ENCODE data around the gene DHRS4L2.
A peak's percentile ranks its signal among the peaks of the same experiment; 100 is the strongest.
"Not testable (repeated sequence)": the region's sequence is repeated elsewhere in the genome, so short reads cannot be mapped to it uniquely, and the experiment has no call there.

The DHRS4L2 gene

GRCh38 chr14:23973178-23973577 lies 15.6 kb upstream of the DHRS4L2 start:
- DNase-seq (ENCODE audit: low spot score) = not testable (repeated sequence)

GRCh38 chr14:23974041-23974440 lies 14.7 kb upstream of the DHRS4L2 start:
- not testable (repeated sequence) for DNase-seq (ENCODE audit: low spot score)

- not testable (repeated sequence) for DNase-seq (ENCODE audit: low spot score)
These were observed 11.5 kb upstream of the DHRS4L2 start for GRCh38 chr14:23977208-23977607.

- DNase-seq (ENCODE audit: low spot score) = not testable (repeated sequence)
These were observed 6.5 kb upstream of the DHRS4L2 start for GRCh38 chr14:23981951-23982813.

- peak; percentile 69 for DNase-seq (ENCODE audit: low spot score)
These were observed 3.7 kb upstream of the DHRS4L2 start for GRCh38 chr14:23984891-23985602.

GRCh38 chr14:23988223-23988606 lies 514 bp upstream of the DHRS4L2 start:
- not testable (repeated sequence) for DNase-seq (ENCODE audit: low spot score)

- not testable (repeated sequence) for DNase-seq (ENCODE audit: low spot score)
These were observed 1.2 kb downstream of the DHRS4L2 start for GRCh38 chr14:23989734-23990445.

- DNase-seq (ENCODE audit: low spot score) = not testable (repeated sequence)
These were observed 2.2 kb downstream of the DHRS4L2 start for GRCh38 chr14:23990961-23991360.

GRCh38 chr14:23993042-23993441 lies 4.3 kb downstream of the DHRS4L2 start:
- DNase-seq (ENCODE audit: low spot score) = not testable (repeated sequence)

GRCh38 chr14:23996009-23996408 lies 7.3 kb downstream of the DHRS4L2 start:
- not testable (repeated sequence) for DNase-seq (ENCODE audit: low spot score)

- not testable (repeated sequence) for DNase-seq (ENCODE audit: low spot score)
These were observed 8.1 kb downstream of the DHRS4L2 start for GRCh38 chr14:23996825-23997224.

- not testable (repeated sequence) for DNase-seq (ENCODE audit: low spot score)
These were observed 10.9 kb downstream of the DHRS4L2 start for GRCh38 chr14:23999640-24000039.

GRCh38 chr14:24001078-24001477 lies 12.3 kb downstream of the DHRS4L2 start:
- DNase-seq (ENCODE audit: low spot score) = not testable (repeated sequence)

GRCh38 chr14:24001679-24002078 lies 12.9 kb downstream of the DHRS4L2 start:
- not testable (repeated sequence) for DNase-seq (ENCODE audit: low spot score)

- not testable (repeated sequence) for DNase-seq (ENCODE audit: low spot score)
These were observed 17.7 kb downstream of the DHRS4L2 start for GRCh38 chr14:24006471-24006816.

- not testable (repeated sequence) for DNase-seq (ENCODE audit: low spot score)
These were observed 18.3 kb downstream of the DHRS4L2 start for GRCh38 chr14:24006817-24007652.

GRCh38 chr14:24011051-24011450 lies 22.3 kb downstream of the DHRS4L2 start:
- DNase-seq (ENCODE audit: low spot score) = no peak

GRCh38 chr14:24012726-24013273 lies 24.1 kb downstream of the DHRS4L2 start:
- DNase-seq (ENCODE audit: low spot score) = not testable (repeated sequence)

GRCh38 chr14:24013654-24014514 lies 25.2 kb downstream of the DHRS4L2 start:
- DNase-seq (ENCODE audit: low spot score) = peak; percentile 76

GRCh38 chr14:24015745-24016144 lies 27.0 kb downstream of the DHRS4L2 start:
- DNase-seq (ENCODE audit: low spot score) = not testable (repeated sequence)

Data from AG08396 (cell line).